SW480 (cell line): ENCODE results near the gene ADPGK.

Experiments used
- DNase-seq: peaks from one replicate; pipeline ENCODE4 v3.0.0-alpha.2; 2016; ENCODE audit warnings: low spot score

ADPGK gene

GRCh38 chr15:72790302-72790910 lies 6.8 kb upstream of the ADPGK start:
- DNase-seq, result no peak

GRCh38 chr15:72787526-72787925 lies 4.0 kb upstream of the ADPGK start:
- DNase-seq, result no peak

GRCh38 chr15:72786676-72787345 lies 3.3 kb upstream of the ADPGK start:
- no peak for DNase-seq

GRCh38 chr15:72786242-72786641 lies 2.7 kb upstream of the ADPGK start:
- DNase-seq, result no peak

GRCh38 chr15:72785841-72786240 lies 2.3 kb upstream of the ADPGK start:
- no peak for DNase-seq

- no peak for DNase-seq
Measured at GRCh38 chr15:72785432-72785831, 1.9 kb upstream of the ADPGK start.

GRCh38 chr15:72784456-72784876 lies 908 bp upstream of the ADPGK start:
- DNase-seq, result no peak

GRCh38 chr15:72783004-72783639 lies 436 bp downstream of the ADPGK start:
- peak; percentile 17 for DNase-seq

- no peak for DNase-seq
Measured at GRCh38 chr15:72782274-72783003, 1.1 kb downstream of the ADPGK start.

GRCh38 chr15:72781631-72782030 lies 1.9 kb downstream of the ADPGK start:
- no peak for DNase-seq

GRCh38 chr15:72778796-72779195 lies 4.8 kb downstream of the ADPGK start:
- DNase-seq, result no peak

GRCh38 chr15:72774696-72775383 lies 8.7 kb downstream of the ADPGK start:
- no peak for DNase-seq

GRCh38 chr15:72771329-72771725 lies 12.2 kb downstream of the ADPGK start:
- DNase-seq, result no peak

- DNase-seq, result no peak
Measured at GRCh38 chr15:72770673-72771328, 12.8 kb downstream of the ADPGK start.

GRCh38 chr15:72766780-72767179 lies 16.8 kb downstream of the ADPGK start:
- DNase-seq, result no peak

GRCh38 chr15:72766025-72766424 lies 17.5 kb downstream of the ADPGK start:
- DNase-seq, result no peak

GRCh38 chr15:72764656-72765055 lies 18.9 kb downstream of the ADPGK start:
- DNase-seq, result no peak

- DNase-seq, result no peak
Measured at GRCh38 chr15:72760590-72761260, 22.8 kb downstream of the ADPGK start.

GRCh38 chr15:72758182-72758581 lies 25.4 kb downstream of the ADPGK start:
- no peak for DNase-seq

- DNase-seq, result no peak
Measured at GRCh38 chr15:72754096-72754495, 29.5 kb downstream of the ADPGK start.
